Ascending aorta (tissue), 2 donors: ENCODE data around the gene ABHD5. TPM values are rescaled to one million over a fixed set of nuclear protein-coding genes. Genes with fewer than 3 reads are reported as not detected.

Experiments
- DNase-seq, 2 donors: peaks; one replicate each; pipeline ENCODE4 v3.0.0-alpha.2; 2019; ENCODE audit warnings: low spot score in 2 of 2
- H3K27ac ChIP-seq, 2 donors: fragments of 200-600 bp; sonication (generic); one replicate each; pipeline ENCODE4 v1.5.1; 2016 to 2017; ENCODE audit warnings: mild to moderate bottlenecking in 1 of 2
- H3K27me3 ChIP-seq: fragments of 200-600 bp; sonication (generic); one replicate; pipeline ENCODE4 v1.5.1; 2017
- H3K36me3 ChIP-seq, 2 donors: fragments of 200-600 bp; sonication (generic); one replicate each; pipeline ENCODE4 v1.5.1; 2016
- H3K4me1 ChIP-seq, 2 donors: fragments of 200-600 bp; sonication (generic); one replicate each; pipeline ENCODE4 v1.5.1; 2016 to 2017; ENCODE audit warnings: mild to moderate bottlenecking in 1 of 2
- H3K4me3 ChIP-seq, 2 donors: fragments of 200-600 bp; sonication (generic); one replicate each; pipeline ENCODE4 v1.5.1; 2016 to 2017; ENCODE audit warnings: mild to moderate bottlenecking in 1 of 2
- H3K9me3 ChIP-seq, 2 donors: fragments of 200-600 bp; sonication (generic); one replicate each; pipeline ENCODE4 v1.5.1; 2016
- CTCF ChIP-seq, 3 experiments: fragments of 200-600 bp in 2 of 3; fragments of 450-650 bp in 1 of 3; sonication (generic) in 2 of 3; IDR thresholded peaks; one replicate each; pipeline ENCODE4 v1.5.1; 2016 to 2019; ENCODE audit warnings: antibody characterized with exemption in 3 of 3, mild to moderate bottlenecking in 1 of 3, moderate library complexity in 1 of 3
- intact Hi-C: fragments of 100-400 bp; cut with DNase I; formaldehyde crosslinking; loops from one replicate; pipeline ENCODE4 v1.15.1; 2023
- total RNA-seq: library from RNA; depleted of rRNA; stranded (reverse); fragments of >200 nt; gene quantifications from one replicate; pipeline ENCODE4 v1.1.0, GENCODE V29; 2016

Gene ABHD5
- total RNA-seq, 1 donor from 2014 or later = 5.3 TPM

GRCh38 chr3:43734685-43735084 lies 43.9 kb downstream of the ABHD5 start:
- peaks cover 6 to 34% of the 10 kb centered on the region in 2 donors for H3K4me1 ChIP-seq
- intact Hi-C loops = loop anchor here (2.0 to 10.0 kb wide), 2 partner anchors 44 to 330 kb away; partner anchors contain the start of gene ABHD5
- DNase-seq = no peak
- no peak overlapping the region for H3K4me3 ChIP-seq
- no peaks in the 10 kb centered on the region for H3K27me3 ChIP-seq
- no peaks in the 10 kb centered on the region for H3K36me3 ChIP-seq
- no peaks in the 10 kb centered on the region for H3K9me3 ChIP-seq
- TF ChIP-seq CTCF (IDR thresholded peaks at IDR 0.05) = no peak
- H3K27ac ChIP-seq = peak overlapping the region; percentile 72 to 82

DNA sequence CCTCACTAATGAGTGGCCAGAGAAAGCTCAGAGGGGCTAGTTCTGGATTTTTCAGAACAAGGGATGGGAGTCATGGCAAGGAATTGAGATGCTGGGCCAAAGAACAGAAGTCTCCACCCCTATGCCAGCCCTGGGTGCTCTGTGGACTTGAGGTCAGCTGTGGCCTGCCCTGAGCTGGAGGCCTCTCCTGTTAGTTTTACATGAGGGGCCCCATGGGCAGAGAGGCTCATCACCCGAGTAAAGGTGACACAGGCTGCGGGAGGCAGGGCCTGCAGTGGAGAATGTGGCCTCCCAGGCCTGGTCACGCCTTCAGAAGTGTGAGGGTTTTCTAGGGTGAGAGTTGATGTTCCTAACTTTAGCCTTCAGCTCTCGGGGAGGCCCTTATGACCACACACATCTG lies 44.9 kb downstream of the ABHD5 start:
- peaks cover 6 to 34% of the 10 kb centered on the region in 2 donors for H3K4me1 ChIP-seq
- DNase-seq = no peak
- H3K9me3 ChIP-seq = no peaks in the 10 kb centered on the region
- no peak overlapping the region for H3K4me3 ChIP-seq
- TF ChIP-seq CTCF (IDR thresholded peaks at IDR 0.05) = no peak
- intact Hi-C loops = loop anchor here (2.0 to 10.0 kb wide), 3 partner anchors 23 to 329 kb away; partner anchors contain the start of gene ABHD5
- H3K27me3 ChIP-seq = no peaks in the 10 kb centered on the region
- peak overlapping the region; percentile 72 to 82 for H3K27ac ChIP-seq
- H3K36me3 ChIP-seq = no peaks in the 10 kb centered on the region

GRCh38 chr3:43736558-43737440 lies 46.1 kb downstream of the ABHD5 start:
- Histone ChIP-seq H3K4me1 (peaks cover 6 to 34% of the 10 kb centered on the region in 2 donors), H3K36me3 (no peaks in the 10 kb centered on the region), H3K4me3 (no peak overlapping the region), H3K27me3 (no peaks in the 10 kb centered on the region), H3K27ac (peak overlapping the region in 1 of 2 donors; percentile 82), H3K9me3 (no peaks in the 10 kb centered on the region)
- DNase-seq = no peak
- intact Hi-C loops = loop anchor here (2.0 to 10.0 kb wide), 2 partner anchors 22 to 328 kb away; no protein-coding TSS in a partner anchor
- no peak for TF ChIP-seq CTCF (IDR thresholded peaks at IDR 0.05)

GRCh38 chr3:43738305-43738704 lies 47.6 kb downstream of the ABHD5 start:
- TF ChIP-seq CTCF (IDR thresholded peaks at IDR 0.05) = no peak

GRCh38 chr3:43742920-43743319 lies 52.2 kb downstream of the ABHD5 start:
- intact Hi-C loops = no loop called here
- H3K4me1 ChIP-seq = peaks cover 0 to 9% of the 10 kb centered on the region in 2 donors
- no peaks in the 10 kb centered on the region for H3K27me3 ChIP-seq
- H3K9me3 ChIP-seq = no peaks in the 10 kb centered on the region
- H3K4me3 ChIP-seq = no peak overlapping the region
- no peak overlapping the region for H3K27ac ChIP-seq
- TF ChIP-seq CTCF (IDR thresholded peaks at IDR 0.05) = no peak
- no peaks in the 10 kb centered on the region for H3K36me3 ChIP-seq
- no peak for DNase-seq

More at GRCh38 chr3:43738305-43738704, 47.6 kb downstream of the ABHD5 start:
- intact Hi-C loops = loop anchor here (10.0 kb wide), 1 partner anchor 326 kb away; no protein-coding TSS in a partner anchor
- Histone ChIP-seq H3K27ac (peak overlapping the region in 1 of 2 donors; percentile 27), H3K4me3 (no peak overlapping the region), H3K27me3 (no peaks in the 10 kb centered on the region), H3K9me3 (no peaks in the 10 kb centered on the region), H3K36me3 (no peaks in the 10 kb centered on the region), H3K4me1 (peaks cover 6 to 33% of the 10 kb centered on the region in 2 donors)
- DNase-seq = no peak
